Ishikawa (cell line): ENCODE results near the gene CEP128.

Experiments used
- CEBPB ChIP-seq: IDR thresholded peaks from 2 replicates; pipeline ENCODE4 v1.6.1; 2012
- CREB1 ChIP-seq: IDR thresholded peaks from 2 replicates; pipeline ENCODE4 v1.6.1; 2012; ENCODE audit warnings: low read depth
- EGR1 ChIP-seq: IDR thresholded peaks from 2 replicates; pipeline ENCODE4 v1.6.1; 2012
- EP300 ChIP-seq: IDR thresholded peaks from 2 replicates; pipeline ENCODE4 v1.6.1; 2012; ENCODE audit warnings: borderline replicate concordance
- FOXM1 ChIP-seq: IDR thresholded peaks from 2 replicates; pipeline ENCODE4 v1.6.1; 2012; ENCODE audit warnings: low read depth, borderline replicate concordance
- MAX ChIP-seq: IDR thresholded peaks from 2 replicates; pipeline ENCODE4 v1.6.1; 2012
- NFIC ChIP-seq: IDR thresholded peaks from 2 replicates; pipeline ENCODE4 v1.6.1; 2012
- RAD21 ChIP-seq: IDR thresholded peaks from 2 replicates; pipeline ENCODE4 v1.6.1; 2012; ENCODE audit warnings: low read depth
- REST ChIP-seq: IDR thresholded peaks from 2 replicates; pipeline ENCODE4 v1.6.1; 2012; ENCODE audit warnings: low read depth, mild to moderate bottlenecking
- TAF1 ChIP-seq: IDR thresholded peaks from 2 replicates; pipeline ENCODE4 v1.6.1; 2012; ENCODE audit warnings: low read depth, mild to moderate bottlenecking
- TCF12 ChIP-seq: IDR thresholded peaks from 2 replicates; pipeline ENCODE4 v1.6.1; 2012; ENCODE audit warnings: low read depth
- TEAD4 ChIP-seq: IDR thresholded peaks from 2 replicates; pipeline ENCODE4 v1.6.1; 2012
- YY1 ChIP-seq: IDR thresholded peaks from 2 replicates; pipeline ENCODE4 v1.6.1; 2012; ENCODE audit warnings: low read depth

DNA sequence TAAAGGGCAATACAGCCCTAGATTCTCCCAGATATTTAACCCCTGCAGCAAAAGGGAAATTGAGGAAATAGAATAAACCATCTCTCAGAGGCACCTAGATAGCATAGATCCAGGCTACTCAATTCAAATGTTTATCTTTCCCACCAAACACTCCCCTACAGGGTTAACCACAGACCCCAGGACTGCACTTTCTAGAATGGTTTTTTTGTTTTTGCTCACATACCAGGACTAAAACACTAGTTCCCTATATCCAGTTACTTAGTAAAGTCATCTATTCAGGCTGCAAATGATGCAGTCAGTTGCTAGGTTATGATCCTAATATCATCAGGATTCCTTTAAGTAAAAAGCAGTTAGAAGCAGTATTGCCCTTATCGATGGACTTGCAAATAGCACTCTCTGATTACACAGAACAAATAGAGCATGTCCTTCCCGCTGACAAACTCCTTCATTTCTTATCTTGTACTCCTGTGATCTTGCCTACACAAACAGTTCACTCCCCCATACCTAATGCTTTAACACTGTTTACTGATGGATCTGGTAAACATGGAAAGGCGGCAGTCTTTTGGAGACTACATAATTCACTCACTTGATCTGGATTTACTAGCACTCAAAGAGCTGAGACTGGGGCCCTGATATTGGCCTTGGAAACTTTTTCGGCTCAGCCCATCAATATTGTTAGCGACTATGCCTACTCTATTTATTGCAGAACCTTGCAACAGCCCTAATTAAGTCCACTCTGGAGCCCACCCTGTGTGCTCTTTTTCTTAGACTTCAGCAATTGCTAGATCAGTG lies 473.0 kb downstream of the CEP128 start:
- TF ChIP-seq NFIC (no peak), EP300 (no peak), REST (no peak), YY1 (no peak), CEBPB (no peak), TAF1 (no peak), TCF12 (no peak), RAD21 (no peak), MAX (no peak), TEAD4 (no peak), CREB1 (no peak), EGR1 (no peak), FOXM1 (no peak)
